Sigmoid colon (tissue), 7 donors: Measurements from ENCODE around the gene KIAA0040. TPM values are rescaled to one million over a fixed set of nuclear protein-coding genes. Genes with fewer than 3 reads are reported as not detected.

Experiments used
- DNase-seq: peaks from one replicate; pipeline ENCODE4 v3.0.0-alpha.2; 2019
- H3K27ac ChIP-seq, 4 donors: fragments of 200-600 bp; sonication (generic); one replicate each; pipeline ENCODE4 v1.5.1; 2016 to 2019; ENCODE audit warnings: mild to moderate bottlenecking in 1 of 4
- H3K27me3 ChIP-seq, 3 donors: fragments of 200-600 bp; sonication (generic); one replicate each; pipeline ENCODE4 v1.5.1; 2019; ENCODE audit warnings: mild to moderate bottlenecking in 1 of 3
- H3K36me3 ChIP-seq, 4 donors: fragments of 200-600 bp; sonication (generic); one replicate each; pipeline ENCODE4 v1.5.1; 2016 to 2019
- H3K4me1 ChIP-seq, 4 donors: fragments of 200-600 bp; sonication (generic); one replicate each; pipeline ENCODE4 v1.5.1; 2017 to 2019
- H3K4me3 ChIP-seq, 4 donors: fragments of 200-600 bp; sonication (generic); one replicate each; pipeline ENCODE4 v1.5.1; 2017 to 2019; ENCODE audit warnings: mild to moderate bottlenecking in 2 of 4, moderate library complexity in 1 of 4
- H3K9me3 ChIP-seq, 4 donors: fragments of 200-600 bp in 3 of 4; sonication (generic) in 3 of 4; one replicate each; pipeline versions ENCODE4 v1.5.1 to v1.6.1; 2013 to 2019
- CTCF ChIP-seq, 4 experiments: fragments of 450-650 bp in 3 of 4; fragments of 200-600 bp in 1 of 4; IDR thresholded peaks; one replicate each; pipeline ENCODE4 v1.5.1; 2016 to 2019; ENCODE audit warnings: antibody characterized with exemption in 4 of 4, mild to moderate bottlenecking in 3 of 4, moderate library complexity in 2 of 4
- EP300 ChIP-seq, 4 donors: sonication (generic); formaldehyde crosslinking; IDR thresholded peaks; one replicate each; pipeline ENCODE4 v1.6.1; 2017; ENCODE audit warnings: antibody characterized with exemption in 4 of 4
- POLR2A ChIP-seq, 2 donors: fragments of 450-650 bp; IDR thresholded peaks; one replicate each; pipeline ENCODE4 v1.6.1; 2016; ENCODE audit warnings: antibody characterized with exemption in 2 of 2, mild to moderate bottlenecking in 2 of 2, moderate library complexity in 2 of 2
- POLR2AphosphoS5 ChIP-seq, 4 donors: sonication (generic); formaldehyde crosslinking; IDR thresholded peaks; one replicate each; pipeline ENCODE4 v1.6.1; 2017; ENCODE audit warnings: antibody characterized with exemption in 4 of 4
- WGBS, 2 donors: extraction: QIAGEN DNeasy Blood & Tissue Kit; methylation state at CpG; one replicate each; pipeline ENCODE4 v1.1.7; 2013; 5-methylcytosine and 5-hydroxymethylcytosine counted together
- intact Hi-C: fragments of 100-400 bp; cut with DNase I; formaldehyde crosslinking; loops from one replicate; pipeline ENCODE4 v1.15.1; 2023
- polyA plus RNA-seq, 3 donors: library from polyadenylated mRNA; stranded (reverse); fragments of 200-250 nt; gene quantifications; one replicate each; pipeline ENCODE4 v1.2.3, GENCODE V29; 2013
- total RNA-seq, 4 donors: library from RNA; depleted of rRNA; stranded (reverse); fragments of >200 nt; gene quantifications; one replicate each; pipeline ENCODE4 v1.1.0, GENCODE V29; 2016
- donor health status: healthy with polysubstance abuse.
- donor health status: Bipolar disorder and iron deficiency.
- donor health status: healthy.

The KIAA0040 gene
- total and polyA plus RNA-seq, 7 donors, result 6.6 to 28.2 (median 18.8) TPM

- Histone ChIP-seq H3K9me3 (no peaks in the 10 kb centered on the region), H3K27ac (peak overlapping the region; percentile 33 to 49 (median 35)), H3K36me3 (no peaks in the 10 kb centered on the region), H3K4me1 (peaks cover 0 to 39% (median 32%) of the 10 kb centered on the region in 4 donors), H3K27me3 (no peaks in the 10 kb centered on the region), H3K4me3 (no peak overlapping the region)
- 51 to 65% methylated on average over 1 of the region's 1 CpG for WGBS, 2 donors
- no peak for DNase-seq
- TF ChIP-seq POLR2AphosphoS5 (IDR thresholded peaks at IDR 0.05) (no peak), POLR2A (IDR thresholded peaks at IDR 0.05) (no peak), CTCF (IDR thresholded peaks at IDR 0.05) (no peak), EP300 (IDR thresholded peaks at IDR 0.05) (no peak)
- intact Hi-C loops, result loop anchor here (1.0 to 10.0 kb wide), 2 partner anchors 94 to 1100 kb away; partner anchors contain the start of gene RC3H1
These were observed 67.7 kb downstream of the KIAA0040 start for GRCh38 chr1:175124861-175125260.

GRCh38 chr1:175120511-175120910, 72.1 kb downstream of the KIAA0040 start:
- peaks cover 0 to 5% (median 0%) of the 10 kb centered on the region in 4 donors for H3K4me1 ChIP-seq
- intact Hi-C loops, result loop anchor here (10.0 kb wide), 1 partner anchor 1096 kb away; the partner anchor contains the start of gene RC3H1
- 88 to 94% methylated on average over 1 of the region's 1 CpG for WGBS, 2 donors
- H3K36me3 ChIP-seq, result no peaks in the 10 kb centered on the region
- DNase-seq, result no peak
- H3K27me3 ChIP-seq, result no peaks in the 10 kb centered on the region
- no peak overlapping the region for H3K27ac ChIP-seq
- no peak for TF ChIP-seq EP300 (IDR thresholded peaks at IDR 0.05)
- no peak for TF ChIP-seq CTCF (IDR thresholded peaks at IDR 0.05)
- no peak for TF ChIP-seq POLR2AphosphoS5 (IDR thresholded peaks at IDR 0.05)
- TF ChIP-seq POLR2A (IDR thresholded peaks at IDR 0.05), result no peak
- H3K9me3 ChIP-seq, result no peaks in the 10 kb centered on the region
- H3K4me3 ChIP-seq, result no peak overlapping the region

- 83 to 86% methylated on average over 13 of the region's 13 CpGs for WGBS, 2 donors
- Histone ChIP-seq H3K4me1 (no peaks in the 10 kb centered on the region), H3K27me3 (no peaks in the 10 kb centered on the region), H3K27ac (no peak overlapping the region), H3K36me3 (no peaks in the 10 kb centered on the region), H3K9me3 (peaks cover 0 to 3% (median 0%) of the 10 kb centered on the region in 4 donors), H3K4me3 (no peak overlapping the region)
- DNase-seq, result no peak
- no peak for TF ChIP-seq POLR2AphosphoS5 (IDR thresholded peaks at IDR 0.05)
- no peak for TF ChIP-seq CTCF (IDR thresholded peaks at IDR 0.05)
- no peak for TF ChIP-seq POLR2A (IDR thresholded peaks at IDR 0.05)
- no peak for TF ChIP-seq EP300 (IDR thresholded peaks at IDR 0.05)
- intact Hi-C loops, result no loop called here
These were observed 73.9 kb downstream of the KIAA0040 start for GRCh38 chr1:175118375-175119367.

- Histone ChIP-seq H3K4me3 (no peak overlapping the region), H3K27me3 (no peaks in the 10 kb centered on the region), H3K27ac (no peak overlapping the region), H3K9me3 (peaks cover 4 to 6% (median 5%) of the 10 kb centered on the region in 4 donors), H3K4me1 (no peaks in the 10 kb centered on the region), H3K36me3 (no peaks in the 10 kb centered on the region)
- 74 to 81% methylated on average over 11 of the region's 11 CpGs for WGBS, 2 donors
- no peak for DNase-seq
- intact Hi-C loops, result no loop called here
- no peak for TF ChIP-seq POLR2AphosphoS5 (IDR thresholded peaks at IDR 0.05)
- TF ChIP-seq POLR2A (IDR thresholded peaks at IDR 0.05), result no peak
- no peak for TF ChIP-seq EP300 (IDR thresholded peaks at IDR 0.05)
- no peak for TF ChIP-seq CTCF (IDR thresholded peaks at IDR 0.05)
These were observed 75.7 kb downstream of the KIAA0040 start for GRCh38 chr1:175116903-175117302.
